ENCODE data around the gene ARVCF. TPM values are rescaled to one million over a fixed set of nuclear protein-coding genes. Genes with fewer than 3 reads are reported as not detected.
A peak's percentile ranks its signal among the peaks of the same experiment; 100 is the strongest.

ARVCF gene
- total RNA-seq, 1 donor from 2014 or later: 19.2 TPM

- no peak overlapping the region for H3K4me3 ChIP-seq (ENCODE audit: low read depth, low read length)
- H3K27me3 ChIP-seq (ENCODE audit: control insufficient read depth, insufficient read depth, low read length): no peaks in the 10 kb centered on the region
- TF ChIP-seq CTCF (IDR thresholded peaks at IDR 0.05; ENCODE audit: insufficient read depth, low read length, severe bottlenecking): no peak
- H3K36me3 ChIP-seq (ENCODE audit: control insufficient read depth, insufficient read depth, low read length): peaks cover 10% of the 10 kb centered on the region
- FAIRE-seq: no peak
- DNase-seq (ENCODE audit: low read depth): peak; percentile 26
Measured at GRCh38 chr22:20031732-20032406, 15.2 kb upstream of the ARVCF start.

GRCh38 chr22:20029550-20030225 lies 13.1 kb upstream of the ARVCF start:
- no peak for TF ChIP-seq CTCF (IDR thresholded peaks at IDR 0.05; ENCODE audit: insufficient read depth, low read length, severe bottlenecking)
- FAIRE-seq: no peak
- no peaks in the 10 kb centered on the region for H3K27me3 ChIP-seq (ENCODE audit: control insufficient read depth, insufficient read depth, low read length)
- H3K36me3 ChIP-seq (ENCODE audit: control insufficient read depth, insufficient read depth, low read length): peaks cover 5% of the 10 kb centered on the region
- DNase-seq (ENCODE audit: low read depth): no peak
- H3K4me3 ChIP-seq (ENCODE audit: low read depth, low read length): no peak overlapping the region

- no peak overlapping the region for H3K4me3 ChIP-seq (ENCODE audit: low read depth, low read length)
- no peak for TF ChIP-seq CTCF (IDR thresholded peaks at IDR 0.05; ENCODE audit: insufficient read depth, low read length, severe bottlenecking)
- no peak for FAIRE-seq
- DNase-seq (ENCODE audit: low read depth): no peak
- peaks cover 5% of the 10 kb centered on the region for H3K36me3 ChIP-seq (ENCODE audit: control insufficient read depth, insufficient read depth, low read length)
- no peaks in the 10 kb centered on the region for H3K27me3 ChIP-seq (ENCODE audit: control insufficient read depth, insufficient read depth, low read length)
Measured at GRCh38 chr22:20028855-20029549, 12.4 kb upstream of the ARVCF start.

- H3K27me3 ChIP-seq (ENCODE audit: control insufficient read depth, insufficient read depth, low read length): no peaks in the 10 kb centered on the region
- peaks cover 3% of the 10 kb centered on the region for H3K36me3 ChIP-seq (ENCODE audit: control insufficient read depth, insufficient read depth, low read length)
- peak; percentile 22 for DNase-seq (ENCODE audit: low read depth)
- peak; percentile 18 for FAIRE-seq
- TF ChIP-seq CTCF (IDR thresholded peaks at IDR 0.05; ENCODE audit: insufficient read depth, low read length, severe bottlenecking): peak; percentile 39
- no peak overlapping the region for H3K4me3 ChIP-seq (ENCODE audit: low read depth, low read length)
Measured at GRCh38 chr22:20027966-20028854, 11.6 kb upstream of the ARVCF start.

GRCh38 chr22:20026996-20027601 lies 10.5 kb upstream of the ARVCF start:
- DNase-seq (ENCODE audit: low read depth): no peak
- Histone ChIP-seq H3K4me3 (ENCODE audit: low read depth, low read length) (no peak overlapping the region), H3K36me3 (ENCODE audit: control insufficient read depth, insufficient read depth, low read length) (peaks cover 3% of the 10 kb centered on the region), H3K27me3 (ENCODE audit: control insufficient read depth, insufficient read depth, low read length) (no peaks in the 10 kb centered on the region)
- no peak for TF ChIP-seq CTCF (IDR thresholded peaks at IDR 0.05; ENCODE audit: insufficient read depth, low read length, severe bottlenecking)
- FAIRE-seq: no peak
